Smooth muscle cell of the coronary artery (primary cell): ENCODE measurements around the gene PGGT1B. TPM values are rescaled to one million over a fixed set of nuclear protein-coding genes. Genes with fewer than 3 reads are reported as not detected.

Experiments
- total RNA-seq: library from RNA; depleted of rRNA; stranded (reverse); fragments of >200 nt; gene quantifications from 2 replicates; pipeline ENCODE4 v1.2.3, GENCODE V29; 2014; ENCODE audit warnings: low replicate concordance

PGGT1B gene
- total RNA-seq = 9.4 and 21.4 TPM in 2 replicates

DNA sequence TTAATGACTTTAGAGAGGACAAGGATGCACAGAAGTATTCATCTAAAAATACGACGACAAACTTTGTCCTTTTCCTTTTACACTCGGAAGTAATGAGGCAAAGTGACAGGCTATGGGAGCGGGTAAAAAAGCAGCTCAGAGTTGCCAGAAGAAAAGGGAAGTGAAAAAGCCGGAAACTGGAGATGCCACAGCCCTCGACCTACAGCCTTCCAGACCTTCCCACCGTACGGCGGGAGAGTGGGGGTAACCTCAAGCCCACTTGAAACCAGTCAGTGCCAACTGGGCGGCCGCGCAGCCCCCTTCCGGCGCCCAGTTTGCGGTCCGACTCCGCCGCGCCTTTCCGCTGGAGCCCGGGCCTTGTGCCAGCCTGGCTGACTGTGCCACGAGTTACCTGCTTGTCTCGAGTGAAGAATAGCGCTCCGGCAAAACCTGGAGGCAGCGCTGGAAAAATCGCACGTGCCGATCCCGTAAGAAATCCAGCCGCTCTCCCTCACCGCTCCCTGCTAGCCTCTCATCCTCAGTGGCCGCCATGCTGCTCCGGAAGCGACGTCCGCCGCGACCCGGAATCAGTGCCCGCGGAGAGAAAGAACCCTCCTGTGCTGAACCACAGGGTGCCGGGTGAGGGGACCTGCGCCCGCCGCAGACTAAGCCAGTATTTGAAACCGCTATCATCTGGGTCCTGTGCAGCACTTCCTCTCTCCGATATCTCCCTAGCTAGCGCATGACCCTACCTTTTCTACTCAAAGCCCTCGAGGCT, at the start of gene PGGT1B:
PGGT1B (minus strand) TSS at position 557 of the 757 bp plus-strand sequence; CDS start at position 531, 26 bp downstream.

DNA sequence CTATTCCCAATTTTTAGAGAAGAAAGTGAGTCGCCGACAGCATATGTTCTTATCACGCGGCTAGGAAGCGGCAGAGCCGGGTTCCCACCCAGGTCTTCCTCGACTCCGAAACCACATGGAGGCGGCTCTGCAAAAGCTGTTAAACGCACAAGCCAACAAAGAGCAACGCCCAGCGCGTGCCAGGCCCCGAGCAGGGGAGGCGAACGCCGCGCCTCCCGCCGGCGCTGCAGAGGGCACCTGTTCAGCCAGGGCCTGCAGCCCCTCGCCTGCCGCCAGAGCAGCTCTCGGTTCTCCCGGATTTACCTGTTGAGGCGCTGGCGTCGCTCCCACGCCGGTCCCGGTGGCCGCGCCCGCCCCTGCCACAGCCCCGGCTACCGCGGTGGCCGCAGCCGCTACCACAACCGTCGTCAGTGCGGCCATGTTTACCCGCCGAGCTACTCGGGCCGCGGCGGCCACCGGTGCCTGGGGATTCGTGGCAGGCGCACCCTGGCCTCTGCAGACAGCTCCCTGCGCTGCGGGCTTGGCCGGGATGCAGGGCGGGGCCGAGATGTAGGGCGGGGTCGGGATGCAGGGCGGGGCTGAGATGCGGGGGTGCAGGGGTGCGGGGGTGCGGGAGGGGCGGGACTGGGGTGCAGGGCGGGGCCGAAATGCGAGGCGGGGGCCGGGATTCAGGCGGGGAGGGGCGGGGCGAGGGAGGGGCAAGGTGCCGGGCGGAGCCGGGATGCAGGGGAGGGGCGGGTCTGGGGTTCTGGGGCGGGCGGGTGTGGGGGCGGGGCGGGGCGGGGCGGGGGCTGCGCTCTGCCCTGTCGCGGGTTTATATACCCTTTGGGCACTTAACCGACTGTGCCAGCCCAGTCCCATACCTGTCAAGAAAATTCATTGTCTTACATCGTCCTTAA, 33.7 kb upstream of the PGGT1B start, which contains the start of gene CCDC112:
CCDC112 (minus strand) TSS at position 531 of the 899 bp plus-strand sequence; CDS start at position 420, 111 bp downstream.

DNA sequence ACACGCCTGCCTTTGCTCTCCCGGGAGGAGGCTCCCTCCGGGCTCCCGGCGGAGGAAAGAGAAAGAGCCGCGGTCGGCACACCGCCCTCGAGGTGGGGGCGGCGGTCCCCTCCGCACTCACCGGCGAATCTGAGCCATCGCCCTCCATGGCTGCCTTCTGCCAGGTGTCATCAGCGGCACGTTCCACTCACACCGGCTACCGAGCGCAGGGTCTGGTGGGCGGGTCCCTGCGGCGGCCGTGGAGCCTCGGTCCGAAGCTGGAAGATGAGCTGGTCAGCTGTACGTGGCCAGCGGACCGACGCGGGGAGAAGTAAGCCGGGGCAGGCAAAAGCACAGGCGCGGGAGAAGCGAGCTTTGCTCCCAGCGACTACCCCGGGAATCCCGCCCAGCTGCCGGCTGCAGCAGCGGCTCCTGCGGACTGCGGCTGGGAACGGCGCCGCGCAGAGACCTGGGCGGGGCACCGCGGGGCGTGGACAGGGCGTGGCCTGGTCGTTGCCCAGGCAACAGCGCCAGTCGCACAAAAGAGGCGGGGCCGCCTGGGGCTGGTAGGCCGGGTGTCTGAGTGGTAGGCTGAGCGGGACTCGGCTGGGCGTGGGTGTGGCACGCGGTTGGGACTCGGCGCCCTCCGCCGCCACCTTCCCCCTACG, 93.1 kb downstream of the PGGT1B start, which contains the start of gene TRIM36:
TRIM36 (minus strand) TSS at position 422 of the 647 bp plus-strand sequence; CDS start at position 148, 274 bp downstream.

Other genes starting within 250 kb of the PGGT1B start
- gene TRIM36, start 93.0 kb downstream of the PGGT1B start, total RNA-seq = 0.12 and 0.15 TPM in 2 replicates
- 1.6 and 4.8 TPM in 2 replicates for gene CCDC112, start 33.8 kb upstream of the PGGT1B start, total RNA-seq